Right hindlimb (tissue), 1 donor: ENCODE results near the gene SLC8A3.

ENCODE experiments used
- DNase-seq: peaks from one replicate; pipeline ENCODE4 v3.0.0-alpha.2; 2018

The SLC8A3 gene

GRCh38 chr14:70021548-70022220 lies 167.1 kb downstream of the SLC8A3 start:
- DNase-seq, result no peak

GRCh38 chr14:70020352-70021170 lies 168.2 kb downstream of the SLC8A3 start:
- DNase-seq, result no peak

GRCh38 chr14:70019695-70020094 lies 169.1 kb downstream of the SLC8A3 start:
- DNase-seq, result no peak

GRCh38 chr14:70018713-70019211 lies 170.0 kb downstream of the SLC8A3 start:
- DNase-seq, result peak; percentile 82

- no peak for DNase-seq
These were observed 170.5 kb downstream of the SLC8A3 start for GRCh38 chr14:70018230-70018629.

- no peak for DNase-seq
These were observed 174.2 kb downstream of the SLC8A3 start for GRCh38 chr14:70014406-70015095.

GRCh38 chr14:70013271-70013873 lies 175.4 kb downstream of the SLC8A3 start:
- no peak for DNase-seq

- no peak for DNase-seq
These were observed 177.0 kb downstream of the SLC8A3 start for GRCh38 chr14:70011708-70012107.

GRCh38 chr14:70011098-70011497 lies 177.7 kb downstream of the SLC8A3 start:
- DNase-seq, result no peak

- DNase-seq, result no peak
These were observed 178.8 kb downstream of the SLC8A3 start for GRCh38 chr14:70009961-70010360.

GRCh38 chr14:70008284-70009262 lies 180.2 kb downstream of the SLC8A3 start:
- no peak for DNase-seq

- DNase-seq, result no peak
These were observed 182.1 kb downstream of the SLC8A3 start for GRCh38 chr14:70006699-70007098.

- no peak for DNase-seq
These were observed 183.4 kb downstream of the SLC8A3 start for GRCh38 chr14:70005281-70005805.

GRCh38 chr14:70004791-70005190 lies 184.0 kb downstream of the SLC8A3 start:
- no peak for DNase-seq

- no peak for DNase-seq
These were observed 186.0 kb downstream of the SLC8A3 start for GRCh38 chr14:70002589-70003346.

- DNase-seq, result no peak
These were observed 188.2 kb downstream of the SLC8A3 start for GRCh38 chr14:70000601-70001000.

GRCh38 chr14:69999261-69999674 lies 189.5 kb downstream of the SLC8A3 start:
- DNase-seq, result no peak

- DNase-seq, result no peak
These were observed 190.9 kb downstream of the SLC8A3 start for GRCh38 chr14:69997849-69998248.

GRCh38 chr14:69996216-69996615 lies 192.5 kb downstream of the SLC8A3 start:
- no peak for DNase-seq
